ENCODE results near the gene LARGE1.

GRCh38 chr22:33518405-33518804 is 401.9 kb downstream of the LARGE1 start:
- TF ChIP-seq ZBTB26 (CRISPR knock-in tag; IDR thresholded peaks at IDR 0.05): no peak
- no peak for TF ChIP-seq RBM22 (IDR thresholded peaks at IDR 0.05; ENCODE audit: low read depth, low read length, poor library complexity, severe bottlenecking)
- no peak for TF ChIP-seq TBL1XR1 (IDR thresholded peaks at IDR 0.05; ENCODE audit: low read length in 2 of 2)

All from K562 (cell line).